ENCODE results near the gene SYT8. TPM values are rescaled to one million over a fixed set of nuclear protein-coding genes. Genes with fewer than 3 reads are reported as not detected.

Gene SYT8
- total RNA-seq, 1 donor, result not detected

- no peak within 1 kb of the TSS for H3K4me3 ChIP-seq (ENCODE audit: low read depth, low read length)
- DNase-seq (ENCODE audit: low read depth), result no peak
- no peak for TF ChIP-seq CTCF (IDR thresholded peaks at IDR 0.05; ENCODE audit: insufficient read depth, low read length)
Measured at GRCh38 chr11:1838426-1839144, 3.8 kb downstream of the SYT8 start, which contains the start of gene TNNI2. Gene TNNI2 (plus strand): TSS chr11:1838981. CDS start chr11:1839697, 716 bp downstream.

GRCh38 chr11:1839204-1839923, 4.6 kb downstream of the SYT8 start:
- no peak overlapping the region for H3K4me3 ChIP-seq (ENCODE audit: low read depth, low read length)
- no peak for DNase-seq (ENCODE audit: low read depth)
- no peak for TF ChIP-seq CTCF (IDR thresholded peaks at IDR 0.05; ENCODE audit: insufficient read depth, low read length)

GRCh38 chr11:1839924-1840779, 5.4 kb downstream of the SYT8 start:
- TF ChIP-seq CTCF (IDR thresholded peaks at IDR 0.05; ENCODE audit: insufficient read depth, low read length), result no peak
- no peak overlapping the region for H3K4me3 ChIP-seq (ENCODE audit: low read depth, low read length)
- no peak for DNase-seq (ENCODE audit: low read depth)

- no peak for DNase-seq (ENCODE audit: low read depth)
- H3K4me3 ChIP-seq (ENCODE audit: low read depth, low read length), result no peak overlapping the region
- no peak for TF ChIP-seq CTCF (IDR thresholded peaks at IDR 0.05; ENCODE audit: insufficient read depth, low read length)
Measured at GRCh38 chr11:1840780-1841480, 6.1 kb downstream of the SYT8 start.

- H3K4me3 ChIP-seq (ENCODE audit: low read depth, low read length), result no peak overlapping the region
- DNase-seq (ENCODE audit: low read depth), result no peak
- no peak for TF ChIP-seq CTCF (IDR thresholded peaks at IDR 0.05; ENCODE audit: insufficient read depth, low read length)
Measured at GRCh38 chr11:1841511-1842148, 6.8 kb downstream of the SYT8 start.

Data from fibroblast of the aortic adventitia (primary cell).